Kidney (tissue), 14 donors: ENCODE data around the gene LMBR1. TPM values are rescaled to one million over a fixed set of nuclear protein-coding genes. Genes with fewer than 3 reads are reported as not detected.

Experiments
- DNase-seq, 5 donors: peaks; one replicate each; pipeline ENCODE4 v3.0.0-alpha.2; 2013 to 2020
- FAIRE-seq: peaks from 2 replicates; lab custom pipeline; 2012; peaks lifted over from hg19 to GRCh38; lab: Jason Lieb, UNC
- H3K27ac ChIP-seq, 2 donors: one replicate each; pipeline ENCODE4 v1.7.0; 2013; ENCODE audit warnings: low read depth in 2 of 2, low read length in 2 of 2, inconsistent platforms in 1 of 2
- H3K27me3 ChIP-seq: one replicate; pipeline ENCODE4 v1.7.1; 2013; ENCODE audit warnings: low read length, inconsistent platforms; ENCODE audit not compliant: control insufficient read depth, insufficient read depth
- H3K36me3 ChIP-seq, 3 donors: one replicate each; pipeline versions ENCODE4 v1.7.0 to v1.7.1; 2013; ENCODE audit warnings: low read length in 3 of 3, control low read depth in 1 of 3, inconsistent platforms in 1 of 3; ENCODE audit not compliant: insufficient read depth in 3 of 3, control insufficient read depth in 2 of 3
- H3K4me1 ChIP-seq, 3 donors: one replicate each; pipeline versions ENCODE4 v1.7.0 to v1.7.1; 2013; ENCODE audit warnings: low read length in 3 of 3, inconsistent platforms in 1 of 3, low read depth in 1 of 3; ENCODE audit not compliant: control insufficient read depth in 2 of 3, insufficient read depth in 2 of 3
- H3K4me3 ChIP-seq, 3 donors: one replicate each; pipeline versions ENCODE4 v1.7.0 to v1.8.1; 2013; ENCODE audit warnings: low read length in 3 of 3, control low read depth in 1 of 3, inconsistent platforms in 1 of 3
- H3K9ac ChIP-seq, 3 donors: one replicate each; pipeline versions ENCODE4 v1.7.0 to v1.7.1; 2013; ENCODE audit warnings: low read length in 3 of 3, control low read depth in 1 of 3, inconsistent platforms in 1 of 3
- H3K9me3 ChIP-seq, 3 donors: one replicate each; pipeline versions ENCODE4 v1.7.0 to v1.7.1; 2013; ENCODE audit warnings: low read length in 3 of 3, control low read depth in 1 of 3, inconsistent platforms in 1 of 3; ENCODE audit not compliant: control insufficient read depth in 2 of 3, insufficient read depth in 1 of 3
- CTCF ChIP-seq: IDR thresholded peaks from 3 replicates; pipeline ENCODE4 v1.5.1; 2012; ENCODE audit warnings: mild to moderate bottlenecking, moderate library complexity, borderline replicate concordance; ENCODE audit not compliant: insufficient read depth; ENCODE audit errors: extremely low read depth
- intact Hi-C: fragments of 100-400 bp; cut with DNase I; formaldehyde crosslinking; loops from one replicate; pipeline ENCODE4 v1.11.1; 2022
- polyA plus RNA-seq: library from polyadenylated mRNA; stranded (reverse); fragments of 350-450 nt; fragmentation: Illumina TruSeq; extraction: RNeasy Lipid Tissue Mini Kit (QIAGEN cat#74804); gene quantifications from one replicate; pipeline ENCODE4 v1.2.3, GENCODE V29; 2014; ENCODE audit warnings: low read depth, low replicate concordance; ENCODE audit not compliant: insufficient read depth
- total RNA-seq: library from RNA; stranded (reverse); fragmentation: NEBNext Ultra II Directional; extraction: Animal tissue kit (Norgen Biotek cat#: 25700); gene quantifications from one replicate; pipeline ENCODE4 v1.2.1, GENCODE V29; 2021
- donor health status: control.
- donor health status: control.
- donor health status: control.
- donor health status: control.
- donor health status: control.
- donor health status: DM: yes; HTN: yes; CAD: no.
- donor health status: Normal renal cell carcinoma (clear cell type).

LMBR1 gene
- total and polyA plus RNA-seq, 2 donors from 2014 or later, result 19.6 to 82.6 TPM

- DNase-seq (no peak), FAIRE-seq (no peak)
- peaks cover 0 to 5% (median 0%) of the 10 kb centered on the region in 3 donors for H3K4me1 ChIP-seq
- intact Hi-C loops, result no loop called here
- H3K4me3 ChIP-seq, result no peak overlapping the region
- H3K36me3 ChIP-seq, result no peaks in the 10 kb centered on the region
- H3K9me3 ChIP-seq, result peaks cover 0 to 13% (median 0%) of the 10 kb centered on the region in 3 donors
- no peak for TF ChIP-seq CTCF
- H3K9ac ChIP-seq, result no peak overlapping the region
- H3K27ac ChIP-seq, result no peak overlapping the region
- H3K27me3 ChIP-seq, result no peaks in the 10 kb centered on the region
Observed at GRCh38 chr7:156629873-156630272, 263.1 kb downstream of the LMBR1 start.

GRCh38 chr7:156628562-156628961, 264.4 kb downstream of the LMBR1 start:
- intact Hi-C loops, result no loop called here
- TF ChIP-seq CTCF, result no peak
- DNase-seq, result no peak
- Histone ChIP-seq H3K9ac (no peak overlapping the region), H3K9me3 (peaks cover 0 to 13% (median 0%) of the 10 kb centered on the region in 3 donors), H3K4me3 (no peak overlapping the region), H3K27ac (no peak overlapping the region), H3K27me3 (no peaks in the 10 kb centered on the region), H3K36me3 (no peaks in the 10 kb centered on the region), H3K4me1 (peaks cover 0 to 5% (median 0%) of the 10 kb centered on the region in 3 donors)
- no peak for FAIRE-seq

Other genes starting within 250 kb of the LMBR1 start
- gene NOM1, start 56.5 kb upstream of the LMBR1 start, total RNA-seq, result 17.6 TPM
- gene NOM1, start 56.5 kb upstream of the LMBR1 start, polyA plus RNA-seq, result 5.8 TPM
- 1.1 TPM for gene MNX1, start 117.5 kb upstream of the LMBR1 start, total RNA-seq
- not detected for gene MNX1, start 117.5 kb upstream of the LMBR1 start, polyA plus RNA-seq
- gene UBE3C, start 245.7 kb upstream of the LMBR1 start, total RNA-seq, result 58.5 TPM
- gene UBE3C, start 245.7 kb upstream of the LMBR1 start, polyA plus RNA-seq, result 20.9 TPM